Measurements from ENCODE around the gene KCNT1.

Gene KCNT1

DNA sequence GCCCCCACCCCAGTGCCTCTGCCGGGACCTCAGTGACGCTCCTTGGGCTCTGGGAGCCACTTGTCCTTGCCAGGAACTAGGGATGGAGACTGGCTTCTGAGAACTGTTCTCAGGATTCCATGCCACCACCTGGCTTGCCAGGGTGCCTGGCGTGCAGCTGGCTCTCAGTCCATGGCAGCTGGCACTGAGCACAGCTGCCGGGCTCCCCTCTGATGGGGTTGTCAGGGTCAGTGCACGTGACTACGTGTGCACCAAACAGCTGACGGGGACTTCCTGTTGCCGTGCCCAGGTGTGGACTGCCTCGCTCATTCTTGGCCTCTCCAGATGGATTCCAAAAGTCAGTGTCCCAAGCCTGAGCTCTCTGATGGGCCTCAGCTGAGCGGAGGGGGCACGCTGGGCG is 9.4 kb downstream of the KCNT1 start:
- TF ChIP-seq CTCF (conservative IDR thresholded peaks at IDR 0.05) = no peak
- H3K27ac ChIP-seq = no peak overlapping the region

- TF ChIP-seq CTCF (conservative IDR thresholded peaks at IDR 0.05) = no peak
- H3K27ac ChIP-seq = no peak overlapping the region
These were observed 9.9 kb downstream of the KCNT1 start for GRCh38 chr9:135711881-135712280.

DNA sequence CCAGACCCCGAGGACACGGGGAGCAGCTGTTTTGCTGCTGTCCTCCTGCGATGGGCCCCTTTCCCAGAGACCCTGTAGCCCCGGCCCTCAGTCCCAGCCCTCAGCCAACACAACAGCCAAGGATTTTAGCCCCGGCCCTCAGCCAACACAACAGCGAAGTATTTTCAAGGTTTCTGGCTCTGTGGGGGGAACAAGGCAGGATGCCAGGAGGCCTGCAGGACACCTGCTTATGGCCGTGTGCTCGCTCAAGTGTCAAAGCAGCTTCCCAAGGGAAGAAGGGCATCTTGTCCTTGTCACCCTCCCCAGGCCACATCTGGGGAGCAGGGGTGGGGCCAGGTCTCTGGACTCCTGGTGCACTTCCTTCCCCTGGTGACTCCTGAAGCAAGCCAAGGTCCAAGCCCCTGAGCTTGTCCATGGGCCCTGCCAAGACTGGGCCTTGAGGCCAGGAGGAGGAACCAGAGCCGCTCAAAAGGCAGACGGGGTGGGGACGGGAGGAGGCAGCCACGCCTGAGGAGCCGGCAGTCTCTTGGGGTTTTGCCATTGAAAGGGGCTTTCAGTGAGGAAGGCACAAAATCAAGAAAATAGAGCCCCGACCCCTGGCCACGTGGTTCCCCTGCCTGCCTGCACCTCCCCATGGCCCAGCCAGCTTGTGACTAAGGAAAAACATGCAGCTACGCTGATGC is 10.8 kb downstream of the KCNT1 start:
- TF ChIP-seq CTCF (conservative IDR thresholded peaks at IDR 0.05) = no peak

DNA sequence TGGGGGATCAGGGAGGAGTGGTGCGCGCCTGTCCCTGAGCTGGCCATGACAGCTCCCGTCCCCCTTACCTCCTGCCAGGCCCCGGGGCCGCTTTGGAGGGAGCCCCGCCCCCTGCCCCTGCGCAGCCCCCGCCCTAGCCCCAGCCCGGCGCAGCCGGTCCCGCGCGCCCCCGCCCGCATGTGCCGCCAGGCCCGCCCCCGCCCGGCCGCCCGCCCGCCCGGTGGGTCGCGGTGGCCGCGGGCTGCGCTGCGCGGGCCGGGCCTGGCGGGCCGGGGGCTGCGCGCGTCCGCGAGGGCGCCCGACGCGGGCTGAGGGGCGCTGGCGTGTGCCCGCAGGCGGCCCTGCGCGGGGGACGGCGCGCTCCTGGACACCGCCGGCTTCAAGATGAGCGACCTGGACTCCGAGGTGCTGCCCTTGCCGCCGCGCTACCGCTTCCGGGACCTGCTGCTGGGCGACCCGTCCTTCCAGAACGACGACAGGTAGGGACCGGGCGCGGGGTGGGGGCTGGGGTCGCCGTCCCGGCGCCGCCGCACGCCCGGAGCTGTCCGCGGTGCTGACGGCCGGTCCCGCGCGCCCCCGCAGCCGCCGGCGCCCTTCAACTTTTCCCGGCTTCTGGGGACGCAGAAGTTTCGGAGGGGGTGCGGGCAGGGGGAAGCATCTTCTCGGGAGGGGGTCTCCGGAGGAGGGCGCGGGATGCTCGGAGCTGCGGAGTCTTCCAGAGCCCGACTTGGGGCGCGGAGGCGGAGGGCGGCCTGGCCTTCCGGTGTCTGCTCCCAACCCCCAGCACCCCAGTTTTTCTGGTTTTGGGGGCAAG is 12.5 kb downstream of the KCNT1 start:
- peak overlapping the region; percentile 50; the same call in 1 of the 2 replicates for H3K27ac ChIP-seq
- TF ChIP-seq CTCF (conservative IDR thresholded peaks at IDR 0.05) = no peak

More for the DNA sequence above, 10.8 kb downstream of the KCNT1 start:
- no peak overlapping the region for H3K27ac ChIP-seq

GRCh38 chr9:135715056-135715595 is 13.1 kb downstream of the KCNT1 start:
- no peak for TF ChIP-seq CTCF (conservative IDR thresholded peaks at IDR 0.05)
- H3K27ac ChIP-seq = peak overlapping the region; percentile 50; the same call in 1 of the 2 replicates

GRCh38 chr9:135716045-135716444 is 14.1 kb downstream of the KCNT1 start:
- H3K27ac ChIP-seq = no peak overlapping the region
- no peak for TF ChIP-seq CTCF (conservative IDR thresholded peaks at IDR 0.05)

DNA sequence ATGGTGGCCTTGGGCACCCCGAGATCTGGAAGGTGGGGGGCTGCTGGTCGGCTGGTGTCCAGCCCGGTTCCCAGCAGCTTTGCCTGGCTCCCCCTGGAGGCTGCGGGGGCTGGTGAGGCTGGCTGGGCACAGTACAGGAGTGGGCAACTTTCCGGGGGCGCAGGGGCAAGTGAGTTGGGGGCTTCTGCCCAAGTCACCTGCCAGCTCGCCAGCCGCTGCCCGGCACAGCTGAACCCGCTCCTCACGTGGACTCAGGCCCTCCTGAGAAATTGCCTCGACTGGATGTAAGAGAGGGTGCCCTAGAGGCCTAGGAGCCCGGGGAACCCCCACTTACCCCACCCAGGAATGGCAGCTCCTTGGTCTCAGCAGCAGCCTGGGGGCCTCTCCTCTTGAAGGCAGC is 15.4 kb downstream of the KCNT1 start:
- H3K27ac ChIP-seq = no peak overlapping the region
- TF ChIP-seq CTCF (conservative IDR thresholded peaks at IDR 0.05) = no peak

Data from VCaP (cell line).